Tibial artery (tissue), 4 donors: Measurements from ENCODE around the gene NUDT8.

ENCODE experiments used
- DNase-seq, 2 donors: peaks; one replicate each; pipeline ENCODE4 v3.0.0-alpha.2; 2019
- H3K27ac ChIP-seq, 2 donors: fragments of 200-600 bp; sonication (generic) in 1 of 2; 1 replicate in 1 of 2; 2 replicates in 1 of 2; pipeline ENCODE4 v1.5.1; 2018 to 2019; ENCODE audit warnings: mild to moderate bottlenecking in 1 of 2
- H3K27me3 ChIP-seq, 2 donors: fragments of 200-600 bp; sonication (generic) in 1 of 2; one replicate each; pipeline versions ENCODE4 v1.5.1 to v1.6.0; 2016 to 2019
- H3K36me3 ChIP-seq, 3 donors: fragments of 200-600 bp; sonication (generic) in 2 of 3; one replicate each; pipeline ENCODE4 v1.5.1; 2016 to 2019; ENCODE audit warnings: mild to moderate bottlenecking in 2 of 3
- H3K4me1 ChIP-seq, 4 donors: fragments of 200-600 bp; sonication (generic) in 2 of 4; 1 replicate in 3 of 4; 2 replicates in 1 of 4; pipeline ENCODE4 v1.5.1; 2016 to 2019
- H3K4me3 ChIP-seq, 2 donors: fragments of 200-600 bp; sonication (generic) in 1 of 2; 1 replicate in 1 of 2; 2 replicates in 1 of 2; pipeline ENCODE4 v1.5.1; 2018 to 2019; ENCODE audit warnings: mild to moderate bottlenecking in 2 of 2
- H3K9me3 ChIP-seq, 3 donors: fragments of 200-600 bp; sonication (generic) in 1 of 3; one replicate each; pipeline ENCODE4 v1.5.1; 2016 to 2019
- CTCF ChIP-seq, 2 experiments: fragments of 200-600 bp in 1 of 2; fragments of 450-650 bp in 1 of 2; IDR thresholded peaks; one replicate each; pipeline ENCODE4 v1.5.1; 2017 to 2019; ENCODE audit warnings: antibody characterized with exemption in 2 of 2, mild to moderate bottlenecking in 1 of 2, moderate library complexity in 1 of 2
- intact Hi-C: fragments of 100-400 bp; cut with DNase I; formaldehyde crosslinking; loops from one replicate; pipeline ENCODE4 v1.15.0; 2023; ENCODE audit warnings: low total_unique reads

Gene NUDT8

GRCh38 chr11:67648796-67649613, 19.3 kb upstream of the NUDT8 start:
- H3K9me3 ChIP-seq = no peaks in the 10 kb centered on the region
- no peak overlapping the region for H3K27ac ChIP-seq
- no peaks in the 10 kb centered on the region for H3K36me3 ChIP-seq
- H3K4me1 ChIP-seq = no peaks in the 10 kb centered on the region
- no peak for TF ChIP-seq CTCF (IDR thresholded peaks at IDR 0.05)
- peaks cover 0 to 54% of the 10 kb centered on the region in 2 donors for H3K27me3 ChIP-seq
- intact Hi-C loops = no loop called here
- no peak for DNase-seq
- no peak overlapping the region for H3K4me3 ChIP-seq

GRCh38 chr11:67648140-67648795, 18.5 kb upstream of the NUDT8 start:
- Histone ChIP-seq H3K4me3 (no peak overlapping the region), H3K4me1 (no peaks in the 10 kb centered on the region), H3K36me3 (no peaks in the 10 kb centered on the region), H3K9me3 (peaks cover 0 to 2% (median 0%) of the 10 kb centered on the region in 3 donors), H3K27me3 (peaks cover 0 to 54% of the 10 kb centered on the region in 2 donors), H3K27ac (no peak overlapping the region)
- intact Hi-C loops = no loop called here
- no peak for DNase-seq
- no peak for TF ChIP-seq CTCF (IDR thresholded peaks at IDR 0.05)

- Histone ChIP-seq H3K9me3 (peaks cover 0 to 2% (median 0%) of the 10 kb centered on the region in 3 donors), H3K36me3 (no peaks in the 10 kb centered on the region), H3K4me3 (no peak overlapping the region), H3K27me3 (peaks cover 0 to 54% of the 10 kb centered on the region in 2 donors), H3K4me1 (no peaks in the 10 kb centered on the region), H3K27ac (no peak overlapping the region)
- no peak for TF ChIP-seq CTCF (IDR thresholded peaks at IDR 0.05)
- intact Hi-C loops = no loop called here
- DNase-seq = no peak
Observed at GRCh38 chr11:67647471-67647870, 17.7 kb upstream of the NUDT8 start.

- no peak overlapping the region for H3K4me3 ChIP-seq
- DNase-seq = peak in 1 of 2 donors; percentile 63
- intact Hi-C loops = no loop called here
- H3K4me1 ChIP-seq = no peaks in the 10 kb centered on the region
- peaks cover 0 to 54% of the 10 kb centered on the region in 2 donors for H3K27me3 ChIP-seq
- peaks cover 0 to 2% (median 0%) of the 10 kb centered on the region in 3 donors for H3K9me3 ChIP-seq
- H3K27ac ChIP-seq = no peak overlapping the region
- TF ChIP-seq CTCF (IDR thresholded peaks at IDR 0.05) = no peak
- no peaks in the 10 kb centered on the region for H3K36me3 ChIP-seq
Observed at GRCh38 chr11:67646535-67647336, 17.0 kb upstream of the NUDT8 start.

GRCh38 chr11:67645521-67646461, 16.1 kb upstream of the NUDT8 start:
- Histone ChIP-seq H3K4me3 (no peak overlapping the region), H3K36me3 (no peaks in the 10 kb centered on the region), H3K9me3 (peaks cover 0 to 2% (median 0%) of the 10 kb centered on the region in 3 donors), H3K4me1 (no peaks in the 10 kb centered on the region), H3K27me3 (peaks cover 0 to 63% of the 10 kb centered on the region in 2 donors), H3K27ac (no peak overlapping the region)
- no peak for TF ChIP-seq CTCF (IDR thresholded peaks at IDR 0.05)
- DNase-seq = no peak
- intact Hi-C loops = no loop called here
